HepG2 (cell line): Measurements from ENCODE around the gene NXT1. TPM values are rescaled to one million over a fixed set of nuclear protein-coding genes. Genes with fewer than 3 reads are reported as not detected.
A peak's percentile ranks its signal among the peaks of the same experiment; 100 is the strongest.

Source experiments
- KIAA2018 ChIP-seq: sonication (generic); formaldehyde crosslinking; IDR thresholded peaks from 2 replicates; pipeline ENCODE4 v1.5.0; 2020; ENCODE audit warnings: mild to moderate bottlenecking, missing genetic modification reagents, borderline replicate concordance
- MLLT10 ChIP-seq: sonication (generic); formaldehyde crosslinking; IDR thresholded peaks from 2 replicates; pipeline ENCODE4 v1.4.0; 2020; ENCODE audit warnings: missing genetic modification reagents
- NFE2L2 ChIP-seq: fragments of 150-350 bp; IDR thresholded peaks from 2 replicates; pipeline ENCODE4 v1.6.1; 2014; ENCODE audit warnings: low read length
- PHB2 ChIP-seq: fragments of 450-650 bp; IDR thresholded peaks from 2 replicates; pipeline ENCODE4 v1.6.1; 2018; ENCODE audit not compliant: partially characterized antibody
- SOX13 ChIP-seq, 3 experiments: fragments of 450-650 bp in 1 of 3; sonication (generic) in 1 of 3; formaldehyde crosslinking in 1 of 3; IDR thresholded peaks in 2 of 3; conservative IDR thresholded peaks in 1 of 3; 2 replicates each; pipeline versions ENCODE4 v1.5.0 to v1.6.1; 2016 to 2020; ENCODE audit warnings: antibody characterized with exemption in 1 of 3, mild to moderate bottlenecking in 1 of 3, missing compliant biosample characterization in 1 of 3, missing genetic modification reagents in 1 of 3, moderate library complexity in 1 of 3
- TAF1 ChIP-seq: sonication (generic); formaldehyde crosslinking; IDR thresholded peaks from 2 replicates; pipeline ENCODE4 v1.4.0; 2020; ENCODE audit warnings: missing genetic modification reagents
- TOPORS ChIP-seq: sonication (generic); formaldehyde crosslinking; IDR thresholded peaks from 2 replicates; pipeline ENCODE4 v1.8.0; 2023; ENCODE audit warnings: mild to moderate bottlenecking, missing genetic modification reagents
- ZKSCAN8 ChIP-seq: IDR thresholded peaks from 2 replicates; pipeline ENCODE4 v1.6.1; 2016; ENCODE audit warnings: borderline replicate concordance, missing genetic modification reagents, missing compliant biosample characterization
- ZNF276 ChIP-seq: sonication (generic); formaldehyde crosslinking; IDR thresholded peaks from 2 replicates; pipeline ENCODE4 v1.4.0; 2020; ENCODE audit warnings: mild to moderate bottlenecking, low read depth, missing genetic modification reagents
- ZNF720 ChIP-seq: sonication (generic); formaldehyde crosslinking; IDR thresholded peaks from 2 replicates; pipeline ENCODE4 v1.4.0; 2020; ENCODE audit warnings: missing genetic modification reagents
- polyA plus RNA-seq, 8 experiments: library from polyadenylated mRNA; depleted of rRNA in 3 of 8; stranded (reverse) in 7 of 8; unstranded in 1 of 8; fragments of >200 nt; fragmentation: Illumina TruSeq in 4 of 8; extraction: Trizol in 4 of 8; gene quantifications; 2 replicates each; pipeline versions ENCODE4 v1.2.1 to v1.2.3, GENCODE V29; 2011 to 2016; ENCODE audit warnings: low read depth in 4 of 8, missing spikeins in 1 of 8, mixed read lengths in 1 of 8; ENCODE audit not compliant: insufficient read depth in 1 of 8
- total RNA-seq, 5 experiments: library from RNA; depleted of rRNA; stranded (reverse); fragments of >200 nt; fragmentation: Illumina TruSeq; extraction: Trizol; gene quantifications; 2 replicates each; pipeline ENCODE4 v1.2.3, GENCODE V29; 2016; ENCODE audit warnings: low read depth in 1 of 5
- TF ChIP-seq, protein P1 (sequence below): sonication (generic); formaldehyde crosslinking; IDR thresholded peaks from 2 replicates; pipeline ENCODE4 v1.5.0; 2020; ENCODE audit warnings: missing genetic modification reagents
- TF ChIP-seq, protein P2 (sequence below): sonication (generic); IDR thresholded peaks from 2 replicates; pipeline ENCODE4 v1.6.1; 2016; ENCODE audit warnings: low read depth, borderline replicate concordance

The NXT1 gene
- total and polyA plus RNA-seq, 2 of the 13 experiments (the other 11 are each of a cell fraction or from before 2014, with no cell fraction given), result 35.6 to 65.9 TPM

GRCh38 chr20:23361476-23362391 is 11.1 kb downstream of the NXT1 start, which contains the start of gene GZF1 (continued):
- TF ChIP-seq TAF1 (CRISPR knock-in tag) (peak; percentile 100), TOPORS (CRISPR knock-in tag) (no peak; the same call in 1 of the 2 replicates), ZKSCAN8 (CRISPR knock-in tag) (peak; percentile 91), MLLT10 (no peak), ZNF720 (CRISPR knock-in tag) (peak; percentile 90; the same call in 1 of the 2 replicates), PHB2 (no peak), KIAA2018 (peak; percentile 98; the same call in 1 of the 2 replicates), ZNF276 (CRISPR knock-in tag) (peak; percentile 83; the same call in 1 of the 2 replicates), SOX13 (IDR thresholded peaks at IDR 0.05) (peak; percentile 24; the same call in 1 of the 2 replicates), SOX13 (CRISPR knock-in tag; conservative IDR thresholded peaks at IDR 0.05 in 1 of 2, IDR thresholded peaks at IDR 0.05 in 1 of 2) (peak in 1 of 2 experiments; percentile 71; a peak in 2 of 4 replicates), NFE2L2 (peak; percentile 43; the same call in 1 of the 2 replicates)
- TF ChIP-seq, protein P1, sequence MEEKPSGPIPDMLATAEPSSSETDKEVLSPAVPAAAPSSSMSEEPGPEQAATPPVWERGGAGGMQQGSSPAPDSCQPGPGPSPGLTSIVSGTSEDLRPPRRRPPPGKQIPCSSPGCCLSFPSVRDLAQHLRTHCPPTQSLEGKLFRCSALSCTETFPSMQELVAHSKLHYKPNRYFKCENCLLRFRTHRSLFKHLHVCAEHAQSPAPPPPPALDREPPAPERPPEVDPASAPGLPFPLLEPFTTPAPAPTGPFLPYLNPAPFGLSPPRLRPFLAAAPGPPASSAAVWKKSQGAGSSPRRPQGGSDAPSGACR (CRISPR knock-in tag), result peak; percentile 96
- TF ChIP-seq, protein P2, sequence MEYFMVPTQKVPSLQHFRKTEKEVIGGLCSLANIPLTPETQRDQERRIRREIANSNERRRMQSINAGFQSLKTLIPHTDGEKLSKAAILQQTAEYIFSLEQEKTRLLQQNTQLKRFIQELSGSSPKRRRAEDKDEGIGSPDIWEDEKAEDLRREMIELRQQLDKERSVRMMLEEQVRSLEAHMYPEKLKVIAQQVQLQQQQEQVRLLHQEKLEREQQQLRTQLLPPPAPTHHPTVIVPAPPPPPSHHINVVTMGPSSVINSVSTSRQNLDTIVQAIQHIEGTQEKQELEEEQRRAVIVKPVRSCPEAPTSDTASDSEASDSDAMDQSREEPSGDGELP, result peak; percentile 85; the same call in 1 of the 2 replicates
